ENCODE results near the gene DPYSL5.

GRCh38 chr2:26876260-26876659 lies 28.3 kb downstream of the DPYSL5 start:
- TF ChIP-seq POLR2A (IDR thresholded peaks at IDR 0.05; ENCODE audit: low read depth, low read length) = no peak
- no peak for TF ChIP-seq CTCF (IDR thresholded peaks at IDR 0.05; ENCODE audit: extremely low read depth in 1 of 2, insufficient read depth in 1 of 2, low read depth in 1 of 2, low read length in 2 of 2)
